ENCODE results near the gene PHTF2. TPM values are rescaled to one million over a fixed set of nuclear protein-coding genes. Genes with fewer than 3 reads are reported as not detected.

PHTF2 gene
- total RNA-seq, 2 donors from 2014 or later, result 15.4 to 20.6 TPM

GRCh38 chr7:77819021-77819420 is 20.4 kb downstream of the PHTF2 start:
- Mint-ChIP-seq H3K36me3 (ENCODE audit: low read depth) (peaks cover 52% of the 10 kb centered on the region), H3K4me1 (no peaks in the 10 kb centered on the region), H3K27ac (no peak overlapping the region), H3K27me3 (ENCODE audit: insufficient read depth) (no peaks in the 10 kb centered on the region), H3K4me3 (no peak overlapping the region), H3K9me3 (peaks cover 64% of the 10 kb centered on the region)
- no peak overlapping the region for H3K4me3 ChIP-seq (ENCODE audit: low read length)
- no peak for TF ChIP-seq CTCF (conservative IDR thresholded peaks at IDR 0.05)
- H3K9me3 ChIP-seq (ENCODE audit: control insufficient read depth, low read length), result peaks cover 41% of the 10 kb centered on the region
- no peaks in the 10 kb centered on the region for H3K27me3 ChIP-seq (ENCODE audit: control insufficient read depth, insufficient read depth, low read length, poor library complexity, severe bottlenecking)
- H3K9ac ChIP-seq (ENCODE audit: extremely low read depth, low read length, poor library complexity, severe bottlenecking), result no peak overlapping the region
- no peaks in the 10 kb centered on the region for H3K4me1 ChIP-seq (ENCODE audit: control insufficient read depth, insufficient read depth, low read length)
- no peak overlapping the region for H3K27ac ChIP-seq (ENCODE audit: low read depth, low read length)
- DNase-seq, result no peak
- H3K36me3 ChIP-seq (ENCODE audit: control insufficient read depth, insufficient read depth, low read length), result no peaks in the 10 kb centered on the region

- Histone ChIP-seq H3K27ac (ENCODE audit: low read depth, low read length) (no peak overlapping the region), H3K4me1 (ENCODE audit: control insufficient read depth, insufficient read depth, low read length) (no peaks in the 10 kb centered on the region), H3K4me3 (ENCODE audit: low read length) (peak overlapping the region; percentile 56), H3K36me3 (ENCODE audit: control insufficient read depth, insufficient read depth, low read length) (no peaks in the 10 kb centered on the region), H3K9ac (ENCODE audit: extremely low read depth, low read length, poor library complexity, severe bottlenecking) (no peak overlapping the region), H3K9me3 (ENCODE audit: control insufficient read depth, low read length) (peaks cover 41% of the 10 kb centered on the region), H3K27me3 (ENCODE audit: control insufficient read depth, insufficient read depth, low read length, poor library complexity, severe bottlenecking) (no peaks in the 10 kb centered on the region)
- peaks cover 54% of the 10 kb centered on the region for H3K36me3 Mint-ChIP-seq (ENCODE audit: low read depth)
- H3K4me1 Mint-ChIP-seq, result no peaks in the 10 kb centered on the region
- TF ChIP-seq CTCF (conservative IDR thresholded peaks at IDR 0.05), result no peak
- H3K27me3 Mint-ChIP-seq (ENCODE audit: insufficient read depth), result no peaks in the 10 kb centered on the region
- H3K27ac Mint-ChIP-seq, result no peak overlapping the region
- DNase-seq, result no peak
- H3K9me3 Mint-ChIP-seq, result peaks cover 65% of the 10 kb centered on the region
- 92% methylated on average over 2 of the region's 2 CpGs; no CpG with 5 or more reads in 1 of the 2 experiments for WGBS, 2 experiments (ENCODE audit: insufficient coverage in 1 of 2, insufficient read length in 1 of 2)
- H3K4me3 Mint-ChIP-seq, result no peak overlapping the region
Measured at GRCh38 chr7:77820967-77821366, 22.4 kb downstream of the PHTF2 start.

- no peaks in the 10 kb centered on the region for H3K27me3 ChIP-seq (ENCODE audit: control insufficient read depth, insufficient read depth, low read length, poor library complexity, severe bottlenecking)
- peaks cover 46% of the 10 kb centered on the region for H3K36me3 Mint-ChIP-seq (ENCODE audit: low read depth)
Measured at GRCh38 chr7:77822269-77822668, 23.7 kb downstream of the PHTF2 start.

More at GRCh38 chr7:77822269-77822668, 23.7 kb downstream of the PHTF2 start:
- H3K27me3 Mint-ChIP-seq (ENCODE audit: insufficient read depth), result no peaks in the 10 kb centered on the region
- no peaks in the 10 kb centered on the region for H3K4me1 ChIP-seq (ENCODE audit: control insufficient read depth, insufficient read depth, low read length)
- H3K9me3 Mint-ChIP-seq, result peaks cover 57% of the 10 kb centered on the region
- WGBS, 2 experiments (ENCODE audit: insufficient coverage in 1 of 2, insufficient read length in 1 of 2), result 0% methylated on average over 1 of the region's 1 CpG; no CpG with 5 or more reads in 1 of the 2 experiments
- H3K4me3 Mint-ChIP-seq, result no peak overlapping the region
- H3K9ac ChIP-seq (ENCODE audit: extremely low read depth, low read length, poor library complexity, severe bottlenecking), result no peak overlapping the region
- H3K36me3 ChIP-seq (ENCODE audit: control insufficient read depth, insufficient read depth, low read length), result no peaks in the 10 kb centered on the region
- no peak for TF ChIP-seq CTCF (conservative IDR thresholded peaks at IDR 0.05)
- no peak overlapping the region for H3K27ac ChIP-seq (ENCODE audit: low read depth, low read length)
- no peaks in the 10 kb centered on the region for H3K4me1 Mint-ChIP-seq
- H3K27ac Mint-ChIP-seq, result no peak overlapping the region
- H3K4me3 ChIP-seq (ENCODE audit: low read length), result no peak overlapping the region
- H3K9me3 ChIP-seq (ENCODE audit: control insufficient read depth, low read length), result peaks cover 34% of the 10 kb centered on the region
- DNase-seq, result no peak
